ENCODE data around the gene CENPS.

DNA sequence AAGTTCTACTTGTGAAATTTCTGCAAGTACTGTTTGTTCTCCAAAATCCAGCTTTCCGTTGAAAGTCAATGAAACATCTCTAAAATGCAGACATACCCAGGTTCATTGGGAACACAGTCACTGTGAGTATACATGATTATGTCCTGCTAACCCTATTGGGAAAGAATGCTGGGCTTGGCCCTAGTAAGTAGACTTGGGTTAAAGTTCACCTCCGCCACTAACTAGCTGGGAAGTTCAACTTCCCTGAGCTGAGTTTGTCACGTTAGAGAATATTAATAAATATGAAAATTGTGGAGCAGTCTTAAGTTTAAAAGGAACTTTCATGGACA lies 41.9 kb upstream of the CENPS start:
- TF ChIP-seq CTCF (conservative IDR thresholded peaks at IDR 0.05; ENCODE audit: low read length) (no peak), EZH2phosphoT487 (IDR thresholded peaks at IDR 0.05; ENCODE audit: borderline replicate concordance, low read depth, low read length) (no peak)
